ENCODE data around the gene NSMCE4A. TPM values are rescaled to one million over a fixed set of nuclear protein-coding genes. Genes with fewer than 3 reads are reported as not detected.

Gene NSMCE4A
- total RNA-seq, 1 experiment from 2014 or later: 167 TPM

DNA sequence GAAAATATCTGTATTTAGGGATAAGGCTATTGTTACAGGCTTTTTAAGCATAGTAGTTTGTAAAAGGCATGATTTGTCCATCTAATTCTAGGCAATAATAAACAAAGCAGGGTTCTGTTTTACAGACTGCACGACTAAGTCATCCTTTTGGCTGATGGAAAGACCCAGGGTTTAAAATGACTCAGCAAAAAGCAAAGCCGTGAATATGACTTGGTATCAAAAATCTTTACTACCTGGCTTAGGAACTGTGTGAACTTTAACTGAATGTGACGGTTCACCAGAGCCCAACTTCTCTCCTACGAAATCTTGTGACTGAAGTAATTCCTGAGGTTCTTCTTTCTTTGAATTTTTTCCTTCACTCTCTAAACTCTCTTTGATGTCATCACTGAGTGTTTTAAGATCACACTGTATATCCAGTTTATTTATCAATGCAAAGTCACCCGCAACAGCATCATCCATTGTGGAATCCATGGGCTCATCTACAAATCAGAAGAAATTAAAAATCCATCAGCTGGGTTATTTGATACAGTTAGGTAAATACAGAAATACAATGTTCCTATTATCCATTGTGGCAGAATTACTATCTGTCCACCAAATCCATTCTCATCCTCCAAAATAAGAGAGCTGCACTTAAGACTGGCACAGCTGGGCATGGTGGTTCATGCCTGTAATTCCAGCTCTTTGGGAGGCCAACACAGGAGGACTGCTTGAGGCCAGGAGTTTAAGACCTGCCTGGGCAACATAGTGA lies 64.2 kb downstream of the NSMCE4A start:
- in situ Hi-C loops (cut with HindIII; ENCODE audit: low sequenced_read_pairs): no loop called here
- DNase-seq (ENCODE audit: low spot score): no peak

Other genes starting within 250 kb of the NSMCE4A start
- gene ATE1, start 47.2 kb downstream of the NSMCE4A start, total RNA-seq (2014; rRNA removed; shearing (Covaris generic)): 35.6 and 58.1 TPM in 2 replicates
- 5.5 and 6.6 TPM in 2 replicates for gene TACC2, start 13.9 kb upstream of the NSMCE4A start, total RNA-seq (2014; rRNA removed; shearing (Covaris generic))